OCI-LY7 (cell line): Measurements from ENCODE around the gene NARS2. TPM values are rescaled to one million over a fixed set of nuclear protein-coding genes. Genes with fewer than 3 reads are reported as not detected.

Source experiments
- BruUV-seq: library from RNA; stranded (reverse); fragments of 400-500 nt; replicated peaks from 2 replicates; lab custom pipeline; 2021; lab: Mats Ljungman, UMichigan
- CTCF ChIA-PET: fragments of 300-600 bp; sonication (Branson Sonifier 250); formaldehyde crosslinking; loops from one replicate; lab custom pipeline; 2022; ENCODE audit warnings: antibody characterized with exemption; ENCODE audit not compliant: unreplicated experiment; lab: Charles Lee
- POLR2A ChIA-PET: fragments of 300-600 bp; sonication (Branson Sonifier 250); formaldehyde crosslinking; loops from one replicate; lab custom pipeline; 2022; ENCODE audit warnings: antibody characterized with exemption; lab: Charles Lee
- DNase-seq: peaks from one replicate; pipeline ENCODE4 v3.0.0-alpha.2; 2015; ENCODE audit warnings: low spot score
- H2AFZ ChIP-seq: fragments of 200-600 bp; sonication (generic), shearing (Covaris generic); 2 replicates; pipeline ENCODE4 v1.6.1; 2014; ENCODE audit warnings: mild to moderate bottlenecking, antibody characterized with exemption, low read length, moderate library complexity
- H3K27ac ChIP-seq: fragments of 200-600 bp; sonication (generic); 2 replicates; pipeline ENCODE4 v1.5.1; 2014; ENCODE audit warnings: mixed run types, low read depth, mild to moderate bottlenecking, moderate library complexity, low read length, inconsistent platforms; ENCODE audit not compliant: poor library complexity, severe bottlenecking
- H3K36me3 ChIP-seq: fragments of 200-600 bp; sonication (generic); 2 replicates; pipeline ENCODE4 v1.6.1; 2014; ENCODE audit warnings: mild to moderate bottlenecking, antibody characterized with exemption, low read length, moderate library complexity, mixed read lengths; ENCODE audit not compliant: insufficient read depth
- H3K4me1 ChIP-seq: fragments of 200-600 bp; sonication (generic); 2 replicates; pipeline ENCODE4 v1.5.1; 2014; ENCODE audit warnings: mild to moderate bottlenecking, low read length; ENCODE audit not compliant: insufficient read depth, poor library complexity, severe bottlenecking
- H3K4me2 ChIP-seq: fragments of 200-600 bp; sonication (generic); 2 replicates; pipeline ENCODE4 v1.6.1; 2014; ENCODE audit warnings: mild to moderate bottlenecking, low read length
- H3K4me3 ChIP-seq: fragments of 200-600 bp; sonication (generic); 2 replicates; pipeline ENCODE4 v1.5.1; 2014; ENCODE audit warnings: mild to moderate bottlenecking, low read depth, low read length; ENCODE audit not compliant: poor library complexity, severe bottlenecking
- H3K79me2 ChIP-seq: fragments of 200-600 bp; sonication (generic); 2 replicates; pipeline ENCODE4 v1.6.1; 2016; ENCODE audit warnings: low read depth, mild to moderate bottlenecking, low read length, moderate library complexity, mixed read lengths; ENCODE audit not compliant: insufficient read depth
- H3K9me2 ChIP-seq: fragments of 200-600 bp; sonication (generic); 2 replicates; pipeline ENCODE4 v1.6.1; 2016; ENCODE audit warnings: mild to moderate bottlenecking, low read length, mixed read lengths; ENCODE audit not compliant: insufficient read depth
- H3K9me3 ChIP-seq: fragments of 200-600 bp; sonication (generic); 2 replicates; pipeline ENCODE4 v1.6.1; 2014; ENCODE audit warnings: mild to moderate bottlenecking, mixed run types, low read length, mixed read lengths
- H4K20me1 ChIP-seq: fragments of 200-600 bp; sonication (generic); 2 replicates; pipeline ENCODE4 v1.6.1; 2014; ENCODE audit warnings: mild to moderate bottlenecking, antibody characterized with exemption, low read length, moderate library complexity, mixed read lengths; ENCODE audit not compliant: insufficient read depth
- CTCF ChIP-seq: fragments of 200-600 bp; sonication (generic); conservative IDR thresholded peaks from 2 replicates; pipeline ENCODE4 v1.5.1; 2014; ENCODE audit warnings: mild to moderate bottlenecking, antibody characterized with exemption, low read length, moderate library complexity, mixed read lengths
- EZH2phosphoT487 ChIP-seq: fragments of 200-600 bp; sonication (generic); IDR thresholded peaks from 2 replicates; pipeline ENCODE4 v1.6.1; 2018; ENCODE audit warnings: low read depth, borderline replicate concordance, mild to moderate bottlenecking, mixed run types, antibody characterized with exemption, low read length, moderate library complexity, mixed read lengths
- intact Hi-C: fragments of 100-400 bp; cut with micrococcal nuclease; formaldehyde crosslinking; loops from one replicate; pipeline ENCODE4 v1.10.0; 2022; ENCODE audit not compliant: unreplicated experiment
- total RNA-seq, 2 experiments: library from RNA; depleted of rRNA in 1 of 2; stranded (reverse); fragments of >200 nt in 1 of 2; shearing (Covaris generic) in 1 of 2; gene quantifications; 2 replicates each; pipeline ENCODE4 v1.2.3, GENCODE V29; 2014 to 2022

NARS2 gene
- total RNA-seq, 2 experiments from 2014 or later: 28.1 to 29.2 TPM

- Histone ChIP-seq H3K4me2 (no peak overlapping the region), H3K4me3 (no peak overlapping the region), H3K9me2 (no peaks in the 10 kb centered on the region), H3K9me3 (peaks cover 6% of the 10 kb centered on the region; the same call in 1 of the 2 replicates), H3K4me1 (peaks cover 4% of the 10 kb centered on the region), H4K20me1 (no peaks in the 10 kb centered on the region), H3K36me3 (no peaks in the 10 kb centered on the region), H3K79me2 (no peaks in the 10 kb centered on the region), H3K27ac (no peak overlapping the region), H2AFZ (no peak overlapping the region)
- intact Hi-C loops: no loop called here
- BruUV-seq: no TSS peak
- ChIA-PET POLR2A (no interaction called here), CTCF (no interaction called here)
- TF ChIP-seq CTCF (no peak), EZH2phosphoT487 (no peak)
- no peak for DNase-seq
These were observed 171.8 kb downstream of the NARS2 start for GRCh38 chr11:78402847-78403246.

DNA sequence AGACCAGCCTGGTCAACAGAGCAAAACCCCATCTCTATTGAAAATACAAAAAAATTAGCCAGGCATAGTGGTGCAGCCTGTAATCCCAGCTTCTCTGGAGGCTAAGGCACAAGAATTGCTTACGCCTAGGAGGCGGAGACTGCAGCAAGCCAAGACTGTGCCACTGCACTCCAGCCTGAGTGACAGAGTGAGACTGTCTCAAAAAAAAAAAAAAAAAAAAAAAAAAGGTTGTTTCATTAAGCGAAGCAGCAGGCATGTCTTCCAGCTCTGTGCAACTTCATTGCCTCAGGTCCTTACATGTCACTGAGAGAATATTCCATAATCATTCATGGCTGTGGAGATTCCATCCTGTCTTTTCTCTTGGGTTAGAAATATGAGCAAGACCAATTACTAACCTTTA, 174.0 kb downstream of the NARS2 start:
- no peaks in the 10 kb centered on the region for H3K9me2 ChIP-seq
- H3K4me3 ChIP-seq: no peak overlapping the region
- POLR2A ChIA-PET: interaction anchor here (0.7 kb wide), 1 partner anchor 90 kb away, joined by 5 read pairs; no protein-coding TSS in a partner anchor
- no peaks in the 10 kb centered on the region for H3K4me1 ChIP-seq
- TF ChIP-seq EZH2phosphoT487: no peak
- TF ChIP-seq CTCF: no peak
- H2AFZ ChIP-seq: no peak overlapping the region
- CTCF ChIA-PET: no interaction called here
- intact Hi-C loops: no loop called here
- no peak for DNase-seq
- H3K27ac ChIP-seq: no peak overlapping the region
- no peaks in the 10 kb centered on the region for H3K9me3 ChIP-seq
- H4K20me1 ChIP-seq: no peaks in the 10 kb centered on the region
- BruUV-seq: no TSS peak
- H3K4me2 ChIP-seq: no peak overlapping the region
- no peaks in the 10 kb centered on the region for H3K36me3 ChIP-seq
- H3K79me2 ChIP-seq: no peaks in the 10 kb centered on the region

DNA sequence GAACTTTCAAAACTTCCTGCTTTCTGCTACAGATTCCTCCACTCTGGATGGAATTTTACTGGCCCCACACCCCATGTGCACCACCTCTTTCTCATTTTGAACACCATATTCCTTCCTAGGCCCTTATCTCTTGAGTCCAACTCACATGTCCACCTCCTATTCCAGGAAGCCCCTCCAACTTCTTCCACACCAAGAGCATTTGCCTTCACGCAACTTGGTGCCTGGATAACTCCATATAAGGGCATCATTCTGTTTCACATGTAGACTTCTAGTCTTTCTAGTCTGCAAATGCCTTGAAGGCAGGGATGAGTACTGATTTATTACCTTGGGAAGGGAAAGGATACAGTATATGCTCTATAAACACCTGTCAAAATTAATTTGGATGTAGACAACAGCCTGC, 174.5 kb downstream of the NARS2 start:
- no peak overlapping the region for H3K4me3 ChIP-seq
- ChIA-PET POLR2A (interaction anchor here (0.7 kb wide), 1 partner anchor 89 kb away, joined by 5 read pairs; no protein-coding TSS in a partner anchor), CTCF (no interaction called here)
- no peaks in the 10 kb centered on the region for H3K36me3 ChIP-seq
- H3K9me3 ChIP-seq: no peaks in the 10 kb centered on the region
- H3K9me2 ChIP-seq: no peaks in the 10 kb centered on the region
- no peak for DNase-seq
- H2AFZ ChIP-seq: no peak overlapping the region
- TF ChIP-seq EZH2phosphoT487 (no peak), CTCF (no peak)
- no peaks in the 10 kb centered on the region for H3K79me2 ChIP-seq
- H3K4me2 ChIP-seq: no peak overlapping the region
- no TSS peak for BruUV-seq
- H3K4me1 ChIP-seq: no peaks in the 10 kb centered on the region
- no peaks in the 10 kb centered on the region for H4K20me1 ChIP-seq
- no peak overlapping the region for H3K27ac ChIP-seq
- intact Hi-C loops: no loop called here
